ENCODE results near the gene TMEM132C. TPM values are rescaled to one million over a fixed set of nuclear protein-coding genes. Genes with fewer than 3 reads are reported as not detected.
A peak's percentile ranks its signal among the peaks of the same experiment; 100 is the strongest.

The TMEM132C gene
- total and polyA plus RNA-seq, 2 of the 8 experiments (the other 6 are each of a cell fraction or from before 2014, with no cell fraction given) = 0.23 to 0.76 TPM

GRCh38 chr12:128531170-128531569, 264.2 kb downstream of the TMEM132C start (continued):
- TF ChIP-seq FOSL1 (IDR thresholded peaks at IDR 0.05; ENCODE audit: insufficient read depth, low read depth, low read length) (no peak), KDM4A (IDR thresholded peaks at IDR 0.05; ENCODE audit: low read depth, low read length, severe bottlenecking) (no peak), RXRA (IDR thresholded peaks at IDR 0.05; ENCODE audit: insufficient read depth, low read depth, low read length) (no peak), EZH2 (IDR thresholded peaks at IDR 0.05; ENCODE audit: low read depth, low read length, severe bottlenecking) (no peak), RFX5 (IDR thresholded peaks at IDR 0.05; ENCODE audit: borderline replicate concordance, low read depth, low read length) (no peak), CBX8 (IDR thresholded peaks at IDR 0.05; ENCODE audit: borderline replicate concordance, low read depth, low read length) (no peak), SP2 (IDR thresholded peaks at IDR 0.05; ENCODE audit: low read length) (no peak), SIX5 (IDR thresholded peaks at IDR 0.05; ENCODE audit: low read depth, low read length) (no peak), CTCF (IDR thresholded peaks at IDR 0.05; ENCODE audit: control extremely low read depth in 1 of 3, insufficient read depth in 1 of 3, low read depth in 1 of 3, low read length in 3 of 3) (peak in 2 of 3 experiments; percentile 49 to 69; a peak in 3 of 4 replicates), EP300 (IDR thresholded peaks at IDR 0.05; ENCODE audit: borderline replicate concordance in 1 of 2, low read depth in 2 of 2, low read length in 2 of 2) (no peak), SP4 (IDR thresholded peaks at IDR 0.05; ENCODE audit: low read length) (no peak), CEBPB (IDR thresholded peaks at IDR 0.05; ENCODE audit: low read depth, low read length) (no peak), MAX (IDR thresholded peaks at IDR 0.05) (no peak), POLR2A (IDR thresholded peaks at IDR 0.05; ENCODE audit: control extremely low read depth in 1 of 2, low read depth in 2 of 2, low read length in 2 of 2) (no peak), CHD1 (IDR thresholded peaks at IDR 0.05; ENCODE audit: low read depth, low read length) (no peak), NANOG (IDR thresholded peaks at IDR 0.05; ENCODE audit: insufficient read depth, low read depth, low read length, poor library complexity, severe bottlenecking) (no peak), CHD2 (IDR thresholded peaks at IDR 0.05; ENCODE audit: low read length) (no peak), MAFK (IDR thresholded peaks at IDR 0.05; ENCODE audit: low read depth, low read length) (peak; percentile 40; the same call in 1 of the 2 replicates), SIN3A (conservative IDR thresholded peaks at IDR 0.05 in 1 of 2, IDR thresholded peaks at IDR 0.05 in 1 of 2; ENCODE audit: low read depth in 1 of 2, low read length in 2 of 2) (no peak), JUND (IDR thresholded peaks at IDR 0.05; ENCODE audit: low read length) (peak; percentile 87), BRCA1 (IDR thresholded peaks at IDR 0.05; ENCODE audit: low read depth, low read length) (no peak), POU5F1 (IDR thresholded peaks at IDR 0.05; ENCODE audit: low read depth, low read length) (no peak), ATF3 (IDR thresholded peaks at IDR 0.05; ENCODE audit: insufficient read depth, low read depth, low read length) (no peak)
